H1 (cell line): ENCODE results near the gene WDR37. TPM values are rescaled to one million over a fixed set of nuclear protein-coding genes. Genes with fewer than 3 reads are reported as not detected.

ENCODE experiments used
- CTBP2 ChIP-seq: IDR thresholded peaks from 2 replicates; pipeline ENCODE4 v1.7.0; 2011; ENCODE audit warnings: borderline replicate concordance, mild to moderate bottlenecking, moderate library complexity, mixed read lengths, low read length; ENCODE audit not compliant: insufficient read depth, insufficient read length
- polyA plus RNA-seq, 7 experiments: library from polyadenylated mRNA; depleted of rRNA in 3 of 7; stranded (reverse) in 5 of 7; unstranded in 2 of 7; fragments of >200 nt in 5 of 7; fragments of 200-250 nt in 2 of 7; gene quantifications; 1 replicate in 5 of 7; 2 replicates in 1 of 7; 4 replicates in 1 of 7; pipeline versions ENCODE4 v1.2.1 to v1.2.3, GENCODE V29; 2011 to 2013; ENCODE audit warnings: missing spikeins in 2 of 7, mixed read lengths in 2 of 7
- total RNA-seq: library from RNA; stranded (reverse); fragmentation: NEBNext Ultra II Directional; extraction: Animal tissue kit (Norgen Biotek cat#: 25700); gene quantifications from 2 replicates; pipeline ENCODE4 v1.2.1, GENCODE V29; 2021

The WDR37 gene
- total and polyA plus RNA-seq, 2 of the 8 experiments (the other 6 are each of a cell fraction or from before 2014, with no cell fraction given) = 9.6 to 12.0 TPM

GRCh38 chr10:1149793-1150637, 93.8 kb downstream of the WDR37 start (continued):
- no peak for TF ChIP-seq CTBP2
- TF ChIP-seq, all 59 proteins: peak for 0
